HepG2 (cell line): ENCODE results near the gene IRF2BPL. TPM values are rescaled to one million over a fixed set of nuclear protein-coding genes. Genes with fewer than 3 reads are reported as not detected.
A peak's percentile ranks its signal among the peaks of the same experiment; 100 is the strongest.

ENCODE experiments used
- CCDC6 ChIP-seq: sonication (generic); formaldehyde crosslinking; IDR thresholded peaks from 2 replicates; pipeline ENCODE4 v1.8.1; 2022; ENCODE audit warnings: mild to moderate bottlenecking, missing genetic modification reagents, moderate library complexity
- CREBL2 ChIP-seq: sonication (generic); formaldehyde crosslinking; IDR thresholded peaks from 2 replicates; pipeline ENCODE4 v1.8.1; 2023; ENCODE audit warnings: missing genetic modification reagents, mild to moderate bottlenecking, borderline replicate concordance
- DDIT3 ChIP-seq: sonication (generic); formaldehyde crosslinking; IDR thresholded peaks from 2 replicates; pipeline ENCODE4 v1.4.0; 2020; ENCODE audit warnings: mild to moderate bottlenecking, missing genetic modification reagents
- EP300 ChIP-seq, 3 experiments: sonication (generic) in 1 of 3; formaldehyde crosslinking in 1 of 3; IDR thresholded peaks; 2 replicates each; pipeline versions ENCODE4 v1.5.1 to v1.6.1; 2011 to 2020; ENCODE audit warnings: low read depth in 2 of 3, low read length in 2 of 3, borderline replicate concordance in 1 of 3, improper control_type of control experiment in 1 of 3, mild to moderate bottlenecking in 1 of 3, missing genetic modification reagents in 1 of 3, moderate library complexity in 1 of 3
- HHEX ChIP-seq: IDR thresholded peaks from 2 replicates; pipeline ENCODE4 v1.6.1; 2016; ENCODE audit warnings: control low read depth
- HMGA1 ChIP-seq: sonication (generic); formaldehyde crosslinking; conservative IDR thresholded peaks from 2 replicates; pipeline ENCODE4 v1.4.0; 2020; ENCODE audit warnings: missing genetic modification reagents
- IRX3 ChIP-seq: sonication (generic); formaldehyde crosslinking; IDR thresholded peaks from 2 replicates; pipeline ENCODE4 v1.8.1; 2023; ENCODE audit warnings: mild to moderate bottlenecking, low read depth, missing genetic modification reagents, borderline replicate concordance
- KAT7 ChIP-seq: IDR thresholded peaks from 2 replicates; pipeline ENCODE4 v1.6.1; 2018; ENCODE audit warnings: borderline replicate concordance, missing compliant biosample characterization
- KDM3A ChIP-seq: IDR thresholded peaks from 2 replicates; pipeline ENCODE4 v1.6.1; 2018; ENCODE audit warnings: low read depth, missing compliant biosample characterization
- MBD4 ChIP-seq: IDR thresholded peaks from 2 replicates; pipeline ENCODE4 v1.6.1; 2012; ENCODE audit warnings: low read length, inconsistent platforms, borderline replicate concordance
- NFRKB ChIP-seq: fragments of 450-650 bp; IDR thresholded peaks from 2 replicates; pipeline ENCODE4 v1.6.1; 2017
- NFYC ChIP-seq: IDR thresholded peaks from 2 replicates; pipeline ENCODE4 v1.6.1; 2016; ENCODE audit warnings: missing genetic modification reagents, missing compliant biosample characterization
- TEAD3 ChIP-seq: optimal IDR thresholded peaks from 2 replicates; pipeline ENCODE3; 2016; ENCODE audit warnings: borderline replicate concordance
- ZFAT ChIP-seq: sonication (generic); formaldehyde crosslinking; conservative IDR thresholded peaks from 2 replicates; pipeline ENCODE4 v1.8.1; 2023; ENCODE audit warnings: missing genetic modification reagents, inconsistent platforms
- ZNF12 ChIP-seq: sonication (generic); formaldehyde crosslinking; IDR thresholded peaks from 2 replicates; pipeline ENCODE4 v1.5.0; 2020; ENCODE audit warnings: missing genetic modification reagents
- ZNF142 ChIP-seq: sonication (generic); formaldehyde crosslinking; IDR thresholded peaks from 2 replicates; pipeline ENCODE4 v1.4.0; 2020; ENCODE audit warnings: missing genetic modification reagents
- ZNF326 ChIP-seq: sonication (generic); formaldehyde crosslinking; IDR thresholded peaks from 2 replicates; pipeline ENCODE4 v1.4.0; 2020; ENCODE audit warnings: missing genetic modification reagents, borderline replicate concordance
- ZNF331 ChIP-seq: sonication (generic); formaldehyde crosslinking; IDR thresholded peaks from 2 replicates; pipeline ENCODE4 v1.4.0; 2020; ENCODE audit warnings: missing genetic modification reagents
- ZNF33A ChIP-seq: sonication (generic); formaldehyde crosslinking; IDR thresholded peaks from 2 replicates; pipeline ENCODE4 v1.5.1; 2020; ENCODE audit warnings: missing genetic modification reagents, mild to moderate bottlenecking, moderate library complexity, borderline replicate concordance
- ZNF441 ChIP-seq: sonication (generic); formaldehyde crosslinking; IDR thresholded peaks from 2 replicates; pipeline ENCODE4 v1.7.0; 2021; ENCODE audit warnings: missing genetic modification reagents, borderline replicate concordance
- ZNF496 ChIP-seq: sonication (generic); formaldehyde crosslinking; IDR thresholded peaks from 2 replicates; pipeline ENCODE4 v1.8.1; 2023; ENCODE audit warnings: mild to moderate bottlenecking, moderate library complexity, missing genetic modification reagents; ENCODE audit not compliant: insufficient replicate concordance
- ZNF549 ChIP-seq: sonication (generic); formaldehyde crosslinking; IDR thresholded peaks from 2 replicates; pipeline ENCODE4 v1.5.0; 2020; ENCODE audit warnings: missing genetic modification reagents
- ZNF580 ChIP-seq: IDR thresholded peaks from 2 replicates; pipeline ENCODE4 v1.6.1; 2016; ENCODE audit warnings: low read depth, borderline replicate concordance
- ZNF597 ChIP-seq: sonication (generic); formaldehyde crosslinking; IDR thresholded peaks from 2 replicates; pipeline ENCODE4 v1.5.0; 2020; ENCODE audit warnings: missing genetic modification reagents
- ZNF616 ChIP-seq: sonication (generic); formaldehyde crosslinking; IDR thresholded peaks from 2 replicates; pipeline ENCODE4 v1.5.0; 2020; ENCODE audit warnings: low read depth, mild to moderate bottlenecking, missing genetic modification reagents
- polyA plus RNA-seq, 8 experiments: library from polyadenylated mRNA; depleted of rRNA in 3 of 8; stranded (reverse) in 7 of 8; unstranded in 1 of 8; fragments of >200 nt; fragmentation: Illumina TruSeq in 4 of 8; extraction: Trizol in 4 of 8; gene quantifications; 2 replicates each; pipeline versions ENCODE4 v1.2.1 to v1.2.3, GENCODE V29; 2011 to 2016; ENCODE audit warnings: low read depth in 4 of 8, missing spikeins in 1 of 8, mixed read lengths in 1 of 8; ENCODE audit not compliant: insufficient read depth in 1 of 8
- total RNA-seq, 5 experiments: library from RNA; depleted of rRNA; stranded (reverse); fragments of >200 nt; fragmentation: Illumina TruSeq; extraction: Trizol; gene quantifications; 2 replicates each; pipeline ENCODE4 v1.2.3, GENCODE V29; 2016; ENCODE audit warnings: low read depth in 1 of 5

Gene IRF2BPL
- total and polyA plus RNA-seq, 2 of the 13 experiments (the other 11 are each of a cell fraction or from before 2014, with no cell fraction given) = 6.6 to 8.4 TPM

- TF ChIP-seq ZNF142 (CRISPR knock-in tag) = no peak
- no peak for TF ChIP-seq ZNF33A (CRISPR knock-in tag)
- TF ChIP-seq TEAD3 (CRISPR knock-in tag) = no peak
- no peak for TF ChIP-seq KDM3A (CRISPR knock-in tag)
- no peak for TF ChIP-seq ZNF496 (CRISPR knock-in tag)
- TF ChIP-seq MBD4 = no peak
- no peak for TF ChIP-seq ZNF441 (CRISPR knock-in tag)
- TF ChIP-seq KAT7 (CRISPR knock-in tag) = no peak
- TF ChIP-seq EP300 (IDR thresholded peaks at IDR 0.05; ENCODE audit: low read depth in 2 of 2, low read length in 2 of 2) = no peak
- TF ChIP-seq EP300 (CRISPR knock-in tag; IDR thresholded peaks at IDR 0.05; ENCODE audit: borderline replicate concordance) = no peak
- TF ChIP-seq NFYC (CRISPR knock-in tag) = no peak
- no peak for TF ChIP-seq ZNF597 (CRISPR knock-in tag)
- TF ChIP-seq HHEX (CRISPR knock-in tag) = no peak
- TF ChIP-seq HMGA1 (CRISPR knock-in tag) = no peak
- peak; percentile 10; the same call in 1 of the 2 replicates for TF ChIP-seq ZNF331
- 0 out of 2 replicates have a peak, but pooled peaks have one; percentile 19 for TF ChIP-seq CREBL2
- TF ChIP-seq IRX3 = no peak
- no peak for TF ChIP-seq NFRKB
- no peak for TF ChIP-seq ZNF580 (CRISPR knock-in tag)
- no peak for TF ChIP-seq CCDC6
- no peak for TF ChIP-seq ZNF326 (CRISPR knock-in tag)
- 0 out of 2 replicates have a peak, but pooled peaks have one; percentile 20 for TF ChIP-seq ZNF12 (CRISPR knock-in tag)
- no peak for TF ChIP-seq ZNF549 (CRISPR knock-in tag)
- no peak for TF ChIP-seq ZFAT
- no peak for TF ChIP-seq ZNF616 (CRISPR knock-in tag)
- no peak for TF ChIP-seq DDIT3 (CRISPR knock-in tag)
Observed at GRCh38 chr14:77043984-77044485, 15.5 kb upstream of the IRF2BPL start (continued).
